SK-N-MC (cell line): ENCODE data around the gene PPME1.

Experiments used
- EZH2 ChIP-seq: fragments of 200-600 bp; sonication (generic); IDR thresholded peaks from one replicate; pipeline ENCODE4 v1.6.1; 2017; ENCODE audit warnings: antibody characterized with exemption
- FOXP2 ChIP-seq: optimal IDR thresholded peaks from 2 replicates; pipeline ENCODE3; 2011; ENCODE audit warnings: mild to moderate bottlenecking, moderate library complexity; ENCODE audit not compliant: insufficient read depth; ENCODE audit errors: extremely low read length, control extremely low read depth
- POLR2AphosphoS5 ChIP-seq: IDR thresholded peaks from 2 replicates; pipeline ENCODE4 v1.6.1; 2012; ENCODE audit warnings: mild to moderate bottlenecking, low read depth, low read length, borderline replicate concordance

- TF ChIP-seq EZH2 (no peak), POLR2AphosphoS5 (no peak), FOXP2 (no peak)
Measured at GRCh38 chr11:74123008-74123448, 48.1 kb upstream of the PPME1 start.
